ENCODE measurements around the gene C20orf96. TPM values are rescaled to one million over a fixed set of nuclear protein-coding genes. Genes with fewer than 3 reads are reported as not detected.
"Not testable (repeated sequence)": the region's sequence is repeated elsewhere in the genome, so short reads cannot be mapped to it uniquely, and the experiment has no call there.

C20orf96 gene
- 1 to 10 TPM; 3.1 to 5.5 (median 4.5) TPM for total RNA-seq
- polyA plus RNA-seq: 1 to 10 TPM; 3.5 to 4.1 TPM
- long read RNA-seq, donor 1, partial matches to known transcripts: 1 of 6 reads
- long read RNA-seq, donor 1, other reads (novel, unspliced or antisense): 2 of 6 reads
- long read RNA-seq, donor 2, partial matches to known transcripts: 0 of 4 reads
- long read RNA-seq, donor 2, other reads (novel, unspliced or antisense): 2 of 4 reads
- long read RNA-seq, donor 3: 0 reads

GRCh38 chr20:290084-290831 is at the start of gene C20orf96:
C20orf96 (minus strand) TSS chr20:290750; CDS start chr20:290610, 140 bp downstream.
- Histone ChIP-seq H3K27ac (peak within 1 kb of the TSS; percentile 26 to 90 (median 80)), H3K9me3 (no peaks in the 10 kb centered on the region), H3K27me3 (no peaks in the 10 kb centered on the region), H3K4me1 (peaks cover 0 to 24% (median 16%) of the 10 kb centered on the region in 9 donors), H3K36me3 (no peaks in the 10 kb centered on the region), H3K4me3 (peak within 1 kb of the TSS; percentile 29 to 95 (median 70))
- 0 to 1% methylated on average over 40 to 43 of the region's 43 CpGs for WGBS, 2 donors
- peak; percentile 93 to 94 for DNase-seq
- peak in 7 of 9 donors; percentile 36 to 57 (median 46) for TF ChIP-seq CTCF (IDR thresholded peaks at IDR 0.05)
- ATAC-seq: peak; percentile 96 to 99 (median 98)
- intact Hi-C loops (cut with DNase I): no loop called here

DNA sequence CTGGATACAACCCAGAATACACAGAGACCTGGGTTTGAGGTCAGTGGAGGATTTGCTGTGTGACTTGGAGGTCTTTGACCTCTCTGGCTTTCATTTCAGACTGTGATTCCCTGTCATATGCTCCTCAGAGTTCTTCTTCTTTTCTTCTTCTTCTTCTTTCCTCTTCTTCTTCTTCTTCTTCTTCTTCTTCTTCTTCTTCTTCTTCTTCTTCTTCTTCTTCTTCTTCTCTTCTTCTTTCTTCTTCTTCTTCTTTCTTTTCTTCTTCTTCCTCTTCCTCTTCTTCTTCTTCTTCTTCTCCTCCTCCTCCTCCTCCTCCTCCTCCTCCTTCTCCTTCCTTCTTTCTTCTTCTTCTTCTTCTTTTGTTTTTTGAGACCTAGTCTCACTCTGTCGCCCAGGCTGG is 45.5 kb upstream of the C20orf96 start:
- not testable (repeated sequence) for H3K27me3 ChIP-seq, DNase-seq, H3K4me3 ChIP-seq, H3K4me1 ChIP-seq, H3K36me3 ChIP-seq, ATAC-seq, H3K9me3 ChIP-seq, H3K27ac ChIP-seq
- WGBS, 2 donors: 88 to 90% methylated on average over 1 of the region's 1 CpG
- intact Hi-C loops (cut with DNase I): loop anchor here in 2 of 10 donors (10.0 kb wide), 2 partner anchors 61 to 121 kb away; no protein-coding TSS in a partner anchor

DNA sequence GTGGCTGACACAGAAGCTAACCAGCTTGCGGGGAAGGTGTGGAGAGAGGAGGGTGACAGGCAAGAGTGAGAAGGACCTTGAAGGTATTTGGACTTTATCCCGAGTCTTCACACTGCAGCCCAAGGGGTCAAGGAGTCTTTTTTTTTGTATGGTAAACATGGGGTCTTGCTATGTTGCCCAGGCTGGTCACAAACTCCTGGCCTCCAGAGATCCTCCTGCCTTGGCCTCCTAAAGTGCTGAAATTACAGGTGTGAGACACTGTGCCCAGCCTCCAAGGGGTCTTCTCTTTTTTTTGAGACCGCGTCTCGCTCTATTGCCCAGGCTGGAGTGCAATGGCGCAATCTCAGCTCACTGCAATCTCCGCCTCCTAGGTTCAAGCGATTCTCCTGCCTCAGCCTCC is 44.0 kb upstream of the C20orf96 start:
- peaks cover 0 to 9% (median 0%) of the 10 kb centered on the region in 9 donors for H3K36me3 ChIP-seq
- peaks cover 0 to 12% (median 8%) of the 10 kb centered on the region in 9 donors for H3K4me1 ChIP-seq
- WGBS, 2 donors: 94 to 95% methylated on average over 8 of the region's 8 CpGs
- H3K9me3 ChIP-seq: no peaks in the 10 kb centered on the region
- no peak overlapping the region for H3K4me3 ChIP-seq
- TF ChIP-seq CTCF (IDR thresholded peaks at IDR 0.05): no peak
- ATAC-seq: no peak
- intact Hi-C loops (cut with DNase I): loop anchor here in 4 of 10 donors (5.0 to 10.0 kb wide), 4 partner anchors 60 to 127 kb away; no protein-coding TSS in a partner anchor
- DNase-seq: no peak
- no peak overlapping the region for H3K27ac ChIP-seq
- H3K27me3 ChIP-seq: no peaks in the 10 kb centered on the region

GRCh38 chr20:330233-331149 is 39.9 kb upstream of the C20orf96 start:
- intact Hi-C loops (cut with DNase I): loop anchor here in 4 of 10 donors (2.0 to 10.0 kb wide), 5 partner anchors 16 to 123 kb away; partner anchors contain the start of gene NRSN2 (in 1 of the 4)

More at GRCh38 chr20:330233-331149, 39.9 kb upstream of the C20orf96 start:
- peak; percentile 66 to 90 (median 86) for TF ChIP-seq CTCF (IDR thresholded peaks at IDR 0.05)
- H3K9me3 ChIP-seq: no peaks in the 10 kb centered on the region
- 51 to 53% methylated on average over 16 of the region's 16 CpGs for WGBS, 2 donors
- peaks cover 3 to 43% (median 21%) of the 10 kb centered on the region in 9 donors for H3K4me1 ChIP-seq
- peak overlapping the region in 2 of 10 donors; percentile 13 to 14 for H3K27ac ChIP-seq
- H3K27me3 ChIP-seq: peaks cover 0 to 9% (median 0%) of the 10 kb centered on the region in 7 donors
- DNase-seq (peak in 1 of 2 donors; percentile 59), ATAC-seq (peak in 4 of 8 donors; percentile 12 to 27 (median 22))
- no peak overlapping the region for H3K4me3 ChIP-seq
- peaks cover 0 to 6% (median 0%) of the 10 kb centered on the region in 9 donors for H3K36me3 ChIP-seq
